HCT116 (cell line): ENCODE data around the gene FAM13C. TPM values are rescaled to one million over a fixed set of nuclear protein-coding genes. Genes with fewer than 3 reads are reported as not detected.

Source experiments
- ATAC-seq: fragments of 200-7000 bp; cut with Tn5 transposase; 2 replicates; pipeline ENCODE4 v1.9.1; 2020; ENCODE audit warnings: mild to moderate bottlenecking, moderate library complexity
- BruUV-seq: library from RNA; stranded (reverse); fragments of 400-500 nt; replicated peaks from 2 replicates; lab custom pipeline; 2021; lab: Mats Ljungman, UMichigan
- CTCF ChIA-PET: fragments of 300-600 bp; sonication (Branson Sonifier 250); formaldehyde crosslinking; loops from one replicate; lab custom pipeline; 2021; ENCODE audit warnings: antibody characterized with exemption; lab: Charles Lee
- POLR2A ChIA-PET: fragments of 300-600, 350-600 bp; sonication (Branson Sonifier 250); formaldehyde crosslinking; loops from one replicate; lab custom pipeline; 2021; ENCODE audit warnings: antibody characterized with exemption; lab: Charles Lee
- RAD21 ChIA-PET, 2 experiments: fragments of 300-600 bp; sonication (Branson Sonifier 250); formaldehyde crosslinking; loops; one replicate each; lab custom pipeline; 2023; ENCODE audit warnings: low total read pairs in 2 of 2; ENCODE audit not compliant: uncharacterized antibody in 2 of 2, unreplicated experiment in 2 of 2, low non-redundant PET in 1 of 2; lab: Charles Lee
- DNase-seq: peaks from one replicate; pipeline ENCODE4 v3.0.0-alpha.2; 2010; ENCODE audit warnings: low read depth, low spot score
- H2AFZ ChIP-seq: fragments of 200-600 bp; shearing (Covaris generic), sonication (generic); 2 replicates; pipeline ENCODE4 v1.6.1; 2017; ENCODE audit warnings: low read depth, mixed run types, mixed read lengths, antibody characterized with exemption, low read length; ENCODE audit not compliant: poor library complexity, severe bottlenecking
- H3K27ac ChIP-seq: 2 replicates; pipeline ENCODE4 v1.5.1; 2012; ENCODE audit warnings: low read depth, low read length
- H3K27me3 ChIP-seq: fragments of 200-600 bp; sonication (generic); 2 replicates; pipeline ENCODE4 v1.6.1; 2016; ENCODE audit warnings: mixed run types, low read length, mixed read lengths; ENCODE audit not compliant: insufficient read depth
- H3K36me3 ChIP-seq, 2 experiments: fragments of 200-500 bp in 1 of 2; fragments of 200-600 bp in 1 of 2; sonication (Bioruptor generic) in 1 of 2; sonication (generic) in 1 of 2; 2 replicates each; pipeline versions ENCODE4 v1.5.1 to v1.6.1; 2014 to 2016; ENCODE audit warnings: low read length in 2 of 2, inconsistent platforms in 1 of 2, mixed read lengths in 1 of 2, mixed run types in 1 of 2; ENCODE audit not compliant: insufficient read depth in 2 of 2, control insufficient read depth in 1 of 2
- H3K4me1 ChIP-seq, 2 experiments: fragments of 200-600 bp in 1 of 2; sonication (generic) in 1 of 2; 2 replicates each; pipeline versions ENCODE4 v1.5.1 to v1.6.1; 2012 to 2017; ENCODE audit warnings: low read length in 2 of 2, inconsistent platforms in 1 of 2, mild to moderate bottlenecking in 1 of 2, mixed read lengths in 1 of 2, mixed run types in 1 of 2, moderate library complexity in 1 of 2; ENCODE audit not compliant: insufficient read depth in 2 of 2, control insufficient read depth in 1 of 2
- H3K4me2 ChIP-seq: fragments of 200-600 bp; sonication (generic); 2 replicates; pipeline ENCODE4 v1.6.1; 2017; ENCODE audit warnings: mixed run types, low read length, mixed read lengths
- H3K4me3 ChIP-seq, 2 experiments: fragments of 200-600 bp in 1 of 2; sonication (generic) in 1 of 2; replicated peaks in 1 of 2; 2 replicates each; pipeline ENCODE4 v1.5.1; 2011 to 2016; ENCODE audit warnings: low read length in 2 of 2, control low read depth in 1 of 2, low read depth in 1 of 2, mild to moderate bottlenecking in 1 of 2, mixed read lengths in 1 of 2, mixed run types in 1 of 2
- H3K79me2 ChIP-seq: fragments of 200-600 bp; sonication (generic); 2 replicates; pipeline ENCODE4 v1.6.1; 2017; ENCODE audit warnings: mild to moderate bottlenecking, mixed run types, low read length, moderate library complexity, mixed read lengths; ENCODE audit not compliant: insufficient read depth
- H3K9ac ChIP-seq: fragments of 200-600 bp; sonication (generic); 2 replicates; pipeline ENCODE4 v1.6.1; 2016; ENCODE audit warnings: low read length, mixed read lengths
- H3K9me2 ChIP-seq: fragments of 200-600 bp; sonication (generic), shearing (Covaris generic); 2 replicates; pipeline ENCODE4 v1.6.1; 2017; ENCODE audit warnings: mixed run types, mild to moderate bottlenecking, moderate library complexity; ENCODE audit not compliant: insufficient read depth
- H3K9me3 ChIP-seq, 2 experiments: fragments of 200-500 bp in 1 of 2; fragments of 200-600 bp in 1 of 2; sonication (Bioruptor generic) in 1 of 2; sonication (generic) in 1 of 2; 2 replicates each; pipeline ENCODE4 v1.6.1; 2014 to 2017; ENCODE audit warnings: low read length in 2 of 2, mixed read lengths in 2 of 2, inconsistent platforms in 1 of 2, low read depth in 1 of 2, mild to moderate bottlenecking in 1 of 2, mixed run types in 1 of 2, moderate library complexity in 1 of 2; ENCODE audit not compliant: control insufficient read depth in 1 of 2, insufficient read depth in 1 of 2
- H4K20me1 ChIP-seq: fragments of 200-600 bp; sonication (generic), shearing (Covaris generic); 2 replicates; pipeline ENCODE4 v1.6.1; 2017; ENCODE audit warnings: mixed run types, mild to moderate bottlenecking, moderate library complexity; ENCODE audit not compliant: insufficient read depth
- CBX3 ChIP-seq: IDR thresholded peaks from 2 replicates; pipeline ENCODE4 v1.6.1; 2012; ENCODE audit warnings: low read depth
- EGR1 ChIP-seq: IDR thresholded peaks from 2 replicates; pipeline ENCODE4 v1.6.1; 2012; ENCODE audit warnings: low read depth
- ELF1 ChIP-seq: IDR thresholded peaks from 2 replicates; pipeline ENCODE4 v1.6.1; 2012; ENCODE audit warnings: low read depth, borderline replicate concordance
- EZH2 ChIP-seq: fragments of 200-600 bp; sonication (generic); IDR thresholded peaks from 2 replicates; pipeline ENCODE4 v1.6.1; 2017; ENCODE audit warnings: antibody characterized with exemption, mixed run types
- MAX ChIP-seq: IDR thresholded peaks from 2 replicates; pipeline ENCODE4 v1.6.1; 2012
- POLR2A ChIP-seq: IDR thresholded peaks from 2 replicates; pipeline ENCODE4 v1.7.0; 2011; ENCODE audit warnings: borderline replicate concordance; ENCODE audit not compliant: insufficient read depth, insufficient read length; ENCODE audit errors: extremely low read depth
- SIN3A ChIP-seq: IDR thresholded peaks from 2 replicates; pipeline ENCODE4 v1.6.1; 2012; ENCODE audit warnings: low read depth
- SP1 ChIP-seq: IDR thresholded peaks from 2 replicates; pipeline ENCODE4 v1.6.1; 2012; ENCODE audit warnings: low read depth
- ZNF274 ChIP-seq: fragments of 200-500 bp; sonication (Bioruptor generic); IDR thresholded peaks from 2 replicates; pipeline ENCODE4 v1.6.1; 2014; ENCODE audit warnings: mild to moderate bottlenecking, low read depth, low read length, inconsistent platforms
- intact Hi-C: fragments of 100-400 bp; cut with micrococcal nuclease; formaldehyde crosslinking; loops from 2 replicates; pipeline ENCODE4 v1.10.0; 2022
- total RNA-seq: library from RNA; stranded (reverse); gene quantifications from one replicate; pipeline ENCODE4 v1.2.1, GENCODE V29; 2021; ENCODE audit not compliant: unreplicated experiment

FAM13C gene
- total RNA-seq, 1 experiment from 2014 or later = 0.42 TPM

GRCh38 chr10:59269651-59270050 is 92.7 kb downstream of the FAM13C start:
- no peak for ATAC-seq
- Histone ChIP-seq H3K27me3 (peaks cover 59% of the 10 kb centered on the region), H3K4me3 (no peak overlapping the region), H3K9me2 (0 out of 2 replicates have a peak, but pooled peaks cover 3% of the 10 kb centered on the region), H3K4me1 (no peaks in the 10 kb centered on the region), H2AFZ (no peak overlapping the region), H4K20me1 (no peaks in the 10 kb centered on the region; the same call in 1 of the 2 replicates), H3K27ac (no peak overlapping the region)
- no TSS peak for BruUV-seq
- intact Hi-C loops = no loop called here
- POLR2A ChIA-PET = no interaction called here
- no peak for TF ChIP-seq EZH2
- TF ChIP-seq EGR1 = no peak
- no peak for TF ChIP-seq MAX
- TF ChIP-seq, all 23 proteins: peak for 0
- ChIA-PET CTCF (no interaction called here), RAD21 (no interaction called here)
- H3K9me3 ChIP-seq = no peaks in the 10 kb centered on the region
- H3K9ac ChIP-seq = no peak overlapping the region
- H3K79me2 ChIP-seq = no peaks in the 10 kb centered on the region
- no peaks in the 10 kb centered on the region for H3K36me3 ChIP-seq
- no peak for DNase-seq
- H3K4me2 ChIP-seq = no peak overlapping the region

- DNase-seq (no peak), ATAC-seq (no peak)
- Histone ChIP-seq H3K79me2 (no peaks in the 10 kb centered on the region), H3K4me2 (no peak overlapping the region), H3K27me3 (peaks cover 62% of the 10 kb centered on the region), H3K4me1 (no peaks in the 10 kb centered on the region), H3K9me3 (no peaks in the 10 kb centered on the region), H4K20me1 (no peaks in the 10 kb centered on the region; the same call in 1 of the 2 replicates), H3K9me2 (0 out of 2 replicates have a peak, but pooled peaks cover 3% of the 10 kb centered on the region), H3K27ac (no peak overlapping the region), H3K4me3 (no peak overlapping the region), H2AFZ (no peak overlapping the region), H3K36me3 (no peaks in the 10 kb centered on the region), H3K9ac (no peak overlapping the region)
- no peak for TF ChIP-seq EGR1
- no peak for TF ChIP-seq POLR2A
- TF ChIP-seq CBX3 = no peak
- TF ChIP-seq EZH2 = no peak
- TF ChIP-seq SIN3A = no peak
- no peak for TF ChIP-seq SP1
- TF ChIP-seq MAX = no peak
- TF ChIP-seq ELF1 = no peak
- TF ChIP-seq ZNF274 = no peak
- ChIA-PET POLR2A (no interaction called here), CTCF (no interaction called here), RAD21 (no interaction called here)
- intact Hi-C loops = no loop called here
- BruUV-seq = no TSS peak
Observed at GRCh38 chr10:59268460-59268859, 93.9 kb downstream of the FAM13C start.
